Measurements from ENCODE around the gene VPS13A.

The VPS13A gene

DNA sequence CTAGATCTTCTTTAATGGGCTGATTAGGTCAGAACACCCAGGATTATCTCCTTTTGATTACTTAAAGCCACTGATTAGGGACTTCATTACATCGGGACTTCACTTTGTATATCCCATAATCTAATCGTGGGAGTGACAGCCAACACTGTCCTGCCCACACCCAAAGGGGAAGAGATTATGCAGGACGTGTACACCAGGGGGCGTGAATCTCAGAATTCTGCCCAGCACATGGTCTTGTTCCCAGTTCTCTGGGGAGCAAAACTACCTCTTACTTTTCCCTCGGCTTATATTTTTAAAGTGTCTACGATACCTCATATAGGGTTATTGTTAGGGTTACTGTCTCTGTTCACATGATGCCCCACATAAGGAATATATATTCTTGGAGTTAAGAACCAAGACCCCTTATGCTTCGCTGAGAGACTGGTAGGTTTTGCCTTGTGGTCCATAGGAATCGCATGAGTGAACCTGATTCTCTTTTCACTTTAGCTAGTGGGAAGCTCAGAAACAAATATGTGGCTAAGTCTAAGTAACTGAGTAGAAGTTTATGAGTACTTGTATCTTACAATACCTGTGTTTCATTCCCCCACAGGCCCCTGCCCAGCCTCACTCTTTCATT lies 278.1 kb downstream of the VPS13A start:
- ATAC-seq (replicated peaks) (no peak), DNase-seq (no peak)
- H3K4me1 Mint-ChIP-seq: peaks cover 6 to 18% of the 10 kb centered on the region in 2 donors
- H3K36me3 Mint-ChIP-seq: peaks cover 0 to 3% of the 10 kb centered on the region in 2 donors
- H3K9me3 Mint-ChIP-seq: peaks cover 3 to 4% of the 10 kb centered on the region in 2 donors
- H3K27me3 Mint-ChIP-seq: peaks cover 8 to 11% of the 10 kb centered on the region in 2 donors
- H3K27ac Mint-ChIP-seq: no peak overlapping the region
- H3K4me3 Mint-ChIP-seq: no peak overlapping the region

DNA sequence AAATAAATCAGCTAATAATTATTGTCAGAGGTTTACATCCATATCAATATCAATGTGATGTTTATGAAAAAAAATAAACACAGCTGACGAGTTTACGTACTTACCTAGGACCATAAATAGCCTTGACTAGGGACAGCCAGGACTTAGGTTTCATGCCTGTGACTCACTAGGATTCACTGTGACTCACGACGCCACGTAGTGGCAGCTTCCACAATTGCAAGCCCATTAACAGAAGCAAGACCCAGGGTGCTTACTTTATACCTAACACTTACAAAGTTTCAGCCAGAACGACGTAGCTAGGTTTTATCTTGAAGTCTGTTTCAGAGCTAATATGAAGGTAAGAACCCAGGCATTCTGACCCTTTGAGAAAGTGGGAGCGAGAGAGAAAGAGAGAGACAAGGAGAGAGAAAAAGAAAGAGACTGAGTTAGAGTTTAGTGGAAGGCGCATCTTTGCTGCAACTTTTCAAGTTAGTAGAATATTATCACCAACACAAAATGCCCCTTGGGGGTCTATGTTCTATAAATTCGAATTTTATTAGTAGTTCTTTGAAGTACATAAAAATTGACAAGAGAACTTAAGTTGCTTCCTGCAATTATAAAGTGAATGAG lies 279.6 kb downstream of the VPS13A start:
- DNase-seq (peak; percentile 60), ATAC-seq (replicated peaks) (peak; percentile 73 to 82)
- Mint-ChIP-seq H3K27ac (no peak overlapping the region), H3K36me3 (no peaks in the 10 kb centered on the region), H3K9me3 (no peaks in the 10 kb centered on the region), H3K4me3 (no peak overlapping the region), H3K27me3 (peaks cover 3 to 5% of the 10 kb centered on the region in 2 donors), H3K4me1 (peaks cover 6 to 18% of the 10 kb centered on the region in 2 donors)

DNA sequence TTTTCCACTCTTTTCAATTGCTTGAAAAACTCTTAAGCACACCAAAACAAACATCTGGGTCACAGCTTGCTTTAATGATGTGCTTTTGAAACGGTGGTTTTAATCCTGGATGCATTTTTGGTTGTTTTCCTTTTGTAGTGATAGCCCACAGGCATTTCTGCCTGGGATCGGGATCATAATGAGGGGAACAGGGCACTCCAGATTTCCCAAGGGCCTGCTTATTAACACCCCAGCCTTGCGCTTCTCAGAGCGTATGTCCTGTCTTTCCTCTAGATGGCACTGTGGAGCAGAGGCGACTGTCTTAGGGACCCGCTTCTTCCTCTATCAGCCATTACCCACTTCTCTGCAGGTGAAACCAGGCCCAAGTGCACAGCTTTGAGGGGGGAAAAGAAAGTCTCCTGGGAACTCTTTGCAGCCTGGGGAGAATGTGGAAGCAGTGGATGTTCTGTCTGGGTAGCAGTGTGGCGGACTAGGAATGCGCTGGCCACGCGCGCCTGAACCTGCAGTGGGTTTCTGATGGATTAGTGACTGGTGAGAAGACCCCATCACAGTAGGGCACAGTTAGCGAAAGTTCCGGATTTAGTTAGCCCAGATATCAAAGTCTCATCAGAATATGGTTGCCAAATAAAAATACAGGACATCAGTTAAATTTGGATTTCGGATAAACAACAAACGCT lies 280.7 kb downstream of the VPS13A start:
- Mint-ChIP-seq H3K27me3 (peaks cover 3 to 5% of the 10 kb centered on the region in 2 donors), H3K36me3 (no peaks in the 10 kb centered on the region), H3K4me3 (no peak overlapping the region), H3K9me3 (no peaks in the 10 kb centered on the region), H3K27ac (no peak overlapping the region), H3K4me1 (peaks cover 6 to 18% of the 10 kb centered on the region in 2 donors)
- ATAC-seq (replicated peaks): peak; percentile 87 to 90
- DNase-seq: peak; percentile 50

DNA sequence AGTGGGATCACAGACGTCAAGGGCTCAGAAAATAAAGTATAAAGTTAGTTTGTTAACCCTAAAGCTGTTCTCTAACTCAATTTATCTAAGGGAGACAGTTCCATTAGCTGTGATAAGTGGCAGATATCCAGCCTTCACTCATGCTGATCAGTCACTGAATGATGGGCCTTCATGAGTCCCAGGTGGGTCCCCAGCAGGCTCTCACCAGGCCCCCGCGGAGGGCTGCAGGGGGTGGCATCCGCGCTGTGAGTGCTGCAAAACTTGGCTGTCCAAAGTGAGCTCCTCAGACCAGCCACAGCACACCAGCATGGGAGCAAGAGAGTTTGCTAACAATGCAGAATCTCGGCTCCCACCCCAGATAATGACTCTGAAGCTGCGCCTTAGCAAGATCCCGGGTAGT lies 283.6 kb downstream of the VPS13A start:
- Mint-ChIP-seq H3K4me1 (peaks cover 2 to 11% of the 10 kb centered on the region in 2 donors), H3K9me3 (no peaks in the 10 kb centered on the region), H3K27ac (no peak overlapping the region), H3K36me3 (no peaks in the 10 kb centered on the region), H3K4me3 (no peak overlapping the region), H3K27me3 (peaks cover 4 to 5% of the 10 kb centered on the region in 2 donors)
- DNase-seq: no peak
- no peak for ATAC-seq (replicated peaks)

DNA sequence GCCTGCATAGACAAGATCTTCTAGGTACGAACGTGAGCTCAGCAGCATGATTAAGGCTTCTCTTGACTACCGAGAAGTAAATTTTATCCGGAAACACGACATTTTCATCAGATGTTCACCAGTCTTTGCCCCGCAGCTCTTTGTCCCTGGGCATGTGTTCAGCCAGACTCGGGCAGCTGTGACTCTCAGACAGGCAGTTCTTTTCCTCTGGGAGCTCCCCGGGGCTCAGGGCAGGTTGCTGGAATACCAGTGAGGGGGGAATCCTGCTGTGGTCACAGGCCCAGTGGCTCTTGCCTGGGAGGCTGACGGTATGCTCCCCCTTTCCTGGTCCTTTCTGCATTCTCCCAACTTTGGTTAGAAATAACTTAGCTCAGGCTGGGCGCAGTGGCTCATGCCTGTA lies 284.7 kb downstream of the VPS13A start:
- Mint-ChIP-seq H3K36me3 (no peaks in the 10 kb centered on the region), H3K4me1 (peaks cover 0 to 7% of the 10 kb centered on the region in 2 donors), H3K27ac (no peak overlapping the region), H3K27me3 (peaks cover 1 to 10% of the 10 kb centered on the region in 2 donors), H3K9me3 (no peaks in the 10 kb centered on the region), H3K4me3 (no peak overlapping the region)
- ATAC-seq (replicated peaks) (no peak), DNase-seq (no peak)

DNA sequence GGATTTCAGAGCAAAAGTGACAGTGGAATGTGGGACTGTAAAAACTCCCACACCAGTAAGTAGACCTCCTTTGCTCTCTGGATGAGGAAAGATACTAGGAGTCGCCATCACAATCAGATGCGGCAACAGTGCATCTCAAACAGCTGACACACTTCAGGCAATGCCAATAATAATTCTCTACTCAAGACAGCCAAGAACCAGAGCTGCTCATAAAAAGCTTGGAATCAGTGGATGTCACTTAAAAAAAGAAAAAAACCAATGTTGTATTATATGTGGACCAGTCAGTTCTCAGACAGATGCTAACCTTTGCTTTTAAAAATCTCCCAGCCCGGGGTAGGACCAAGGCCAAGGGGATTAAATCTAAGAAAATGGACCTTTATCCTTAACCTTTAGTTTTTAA lies 285.8 kb downstream of the VPS13A start:
- no peak for ATAC-seq (replicated peaks)
- Mint-ChIP-seq H3K36me3 (no peaks in the 10 kb centered on the region), H3K27me3 (peaks cover 4 to 10% of the 10 kb centered on the region in 2 donors), H3K27ac (no peak overlapping the region), H3K9me3 (no peaks in the 10 kb centered on the region), H3K4me3 (no peak overlapping the region), H3K4me1 (peaks cover 0 to 1% of the 10 kb centered on the region in 2 donors)
- no peak for DNase-seq

DNA sequence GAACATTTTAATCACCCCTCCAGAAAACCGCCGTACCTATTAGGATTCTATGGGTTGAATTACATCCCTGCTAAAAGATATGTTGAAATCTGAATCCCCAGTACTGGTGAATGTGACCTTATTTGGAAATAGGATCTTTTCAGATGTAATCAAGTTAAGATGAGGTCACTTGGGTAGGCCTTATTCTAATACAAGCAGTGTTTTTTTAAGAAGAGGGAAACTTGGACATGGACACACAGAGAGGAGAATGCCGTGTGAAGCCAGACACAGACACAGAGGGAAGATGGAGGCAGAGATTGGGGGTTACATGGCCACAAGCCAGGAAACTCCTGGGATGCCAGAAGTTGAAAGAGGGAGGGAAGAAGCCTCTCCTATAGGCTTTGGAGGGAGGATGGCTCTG lies 287.3 kb downstream of the VPS13A start:
- ATAC-seq (replicated peaks): no peak
- peaks cover 4 to 10% of the 10 kb centered on the region in 2 donors for H3K27me3 Mint-ChIP-seq
- H3K9me3 Mint-ChIP-seq: no peaks in the 10 kb centered on the region
- H3K4me3 Mint-ChIP-seq: no peak overlapping the region
- no peaks in the 10 kb centered on the region for H3K36me3 Mint-ChIP-seq
- H3K27ac Mint-ChIP-seq: no peak overlapping the region
- H3K4me1 Mint-ChIP-seq: no peaks in the 10 kb centered on the region
- no peak for DNase-seq

DNA sequence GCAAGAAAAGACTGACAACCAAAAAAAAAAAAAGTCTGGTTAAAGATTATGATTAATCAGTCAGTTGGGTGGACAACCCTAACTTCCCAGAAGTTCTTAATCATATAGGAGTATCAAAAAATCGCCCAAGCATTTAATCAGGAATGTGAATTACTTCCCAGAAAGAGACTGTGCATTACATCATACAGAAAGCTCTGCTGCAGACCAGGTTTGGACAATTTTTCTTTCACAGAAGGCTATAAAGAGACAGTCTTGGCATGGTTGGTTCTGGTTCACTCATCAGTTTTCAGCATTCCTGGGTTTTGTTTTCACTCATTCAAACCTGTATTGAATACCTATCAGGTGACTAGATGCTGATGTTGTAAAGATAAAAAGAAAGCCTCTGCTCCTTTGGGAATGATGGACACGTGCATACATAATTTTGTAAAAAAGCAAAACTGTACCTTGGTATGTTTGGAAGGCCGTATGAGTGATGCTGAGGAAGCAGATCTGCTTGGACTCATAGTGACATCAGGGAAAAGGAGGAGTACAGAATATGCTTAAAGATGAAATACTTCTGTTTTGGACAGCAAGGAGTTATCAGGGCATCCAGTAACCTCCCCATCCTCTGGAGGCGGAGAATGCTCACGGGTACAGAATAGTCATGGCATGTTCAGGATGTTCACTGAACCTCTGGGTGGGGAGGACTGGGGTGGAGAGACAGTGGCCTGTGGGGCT lies 292.3 kb downstream of the VPS13A start:
- no peak for DNase-seq
- H3K36me3 Mint-ChIP-seq: no peaks in the 10 kb centered on the region

More for the DNA sequence above, 292.3 kb downstream of the VPS13A start:
- Mint-ChIP-seq H3K27ac (no peak overlapping the region), H3K27me3 (peaks cover 4 to 10% of the 10 kb centered on the region in 2 donors), H3K4me3 (no peak overlapping the region), H3K4me1 (no peaks in the 10 kb centered on the region), H3K9me3 (peaks cover 0 to 2% of the 10 kb centered on the region in 2 donors)
- ATAC-seq (replicated peaks): no peak
